Measurements from ENCODE around the gene TMEM89. TPM values are rescaled to one million over a fixed set of nuclear protein-coding genes. Genes with fewer than 3 reads are reported as not detected.

Gene TMEM89
- polyA plus RNA-seq, 4 donors: not detected

GRCh38 chr3:48593337-48593736 lies 28.2 kb downstream of the TMEM89 start:
- no peak for DNase-seq (ENCODE audit: low read depth in 4 of 4, low spot score in 3 of 4)

- no peak for DNase-seq (ENCODE audit: low read depth in 4 of 4, low spot score in 3 of 4)
These were observed 29.0 kb downstream of the TMEM89 start for GRCh38 chr3:48592519-48593087.

GRCh38 chr3:48591886-48592518 lies 29.6 kb downstream of the TMEM89 start:
- DNase-seq (ENCODE audit: low read depth in 4 of 4, low spot score in 3 of 4): no peak

- DNase-seq (ENCODE audit: low read depth in 4 of 4, low spot score in 3 of 4): no peak
These were observed 30.1 kb downstream of the TMEM89 start for GRCh38 chr3:48591436-48591835.

GRCh38 chr3:48588230-48588629 lies 33.3 kb downstream of the TMEM89 start:
- DNase-seq (ENCODE audit: low read depth in 4 of 4, low spot score in 3 of 4): no peak

- no peak for DNase-seq (ENCODE audit: low read depth in 4 of 4, low spot score in 3 of 4)
These were observed 33.9 kb downstream of the TMEM89 start for GRCh38 chr3:48587686-48588085.

- DNase-seq (ENCODE audit: low read depth in 4 of 4, low spot score in 3 of 4): no peak
These were observed 36.2 kb downstream of the TMEM89 start for GRCh38 chr3:48585411-48585810.

GRCh38 chr3:48584836-48585235 lies 36.7 kb downstream of the TMEM89 start:
- DNase-seq (ENCODE audit: low read depth in 4 of 4, low spot score in 3 of 4): no peak

GRCh38 chr3:48581621-48582481 lies 39.7 kb downstream of the TMEM89 start:
- DNase-seq (ENCODE audit: low read depth in 4 of 4, low spot score in 3 of 4): no peak

- DNase-seq (ENCODE audit: low read depth in 4 of 4, low spot score in 3 of 4): no peak
These were observed 44.9 kb downstream of the TMEM89 start for GRCh38 chr3:48576647-48577046.

- DNase-seq (ENCODE audit: low read depth in 4 of 4, low spot score in 3 of 4): no peak
These were observed 46.2 kb downstream of the TMEM89 start for GRCh38 chr3:48575366-48575765.

GRCh38 chr3:48573973-48574585 lies 47.5 kb downstream of the TMEM89 start:
- DNase-seq (ENCODE audit: low read depth in 4 of 4, low spot score in 3 of 4): no peak

GRCh38 chr3:48572517-48572916 lies 49.1 kb downstream of the TMEM89 start:
- no peak for DNase-seq (ENCODE audit: low read depth in 4 of 4, low spot score in 3 of 4)

- DNase-seq (ENCODE audit: low read depth in 4 of 4, low spot score in 3 of 4): no peak
These were observed 49.6 kb downstream of the TMEM89 start for GRCh38 chr3:48571938-48572337.

Other genes starting within 250 kb of the TMEM89 start
- gene FBXW12, start 249.6 kb downstream of the TMEM89 start, polyA plus RNA-seq (ENCODE audit: insufficient read length in 4 of 4): under 1 TPM; 0.08 to 0.84 (median 0.50) TPM
- 100 to 1,000 TPM in 3 of 4 donors, 10 to 100 TPM in 1; 60.5 to 226 (median 169) TPM for gene PLXNB1, start 191.7 kb downstream of the TMEM89 start, polyA plus RNA-seq (ENCODE audit: insufficient read length in 4 of 4)
- gene CCDC51, start 181.7 kb downstream of the TMEM89 start, polyA plus RNA-seq (ENCODE audit: insufficient read length in 4 of 4): 10 to 100 TPM; 15.5 to 28.3 (median 24.3) TPM
- 100 to 1,000 TPM; 228 to 350 (median 273) TPM for gene TMA7, start 181.5 kb downstream of the TMEM89 start, polyA plus RNA-seq (ENCODE audit: insufficient read length in 4 of 4)
- 10 to 100 TPM; 13.1 to 16.4 (median 13.5) TPM for gene ATRIP, start 175.0 kb downstream of the TMEM89 start, polyA plus RNA-seq (ENCODE audit: insufficient read length in 4 of 4)
- gene SHISA5, start 117.6 kb downstream of the TMEM89 start, polyA plus RNA-seq (ENCODE audit: insufficient read length in 4 of 4): 100 to 1,000 TPM; 106 to 114 (median 109) TPM
- 1 to 10 TPM; 2.9 to 6.5 (median 5.5) TPM for gene PFKFB4, start 65.0 kb downstream of the TMEM89 start, polyA plus RNA-seq (ENCODE audit: insufficient read length in 4 of 4)
- under 1 TPM; 0.22 to 0.64 (median 0.52) TPM for gene UCN2, start 58.0 kb downstream of the TMEM89 start, polyA plus RNA-seq (ENCODE audit: insufficient read length in 4 of 4)
- gene COL7A1, start 26.4 kb downstream of the TMEM89 start, polyA plus RNA-seq (ENCODE audit: insufficient read length in 4 of 4): 10 to 100 TPM; 13.3 to 28.7 (median 14.2) TPM
- gene UQCRC1, start 12.1 kb downstream of the TMEM89 start, polyA plus RNA-seq (ENCODE audit: insufficient read length in 4 of 4): 100 to 1,000 TPM; 124 to 300 (median 248) TPM
- 10 to 100 TPM; 10.7 to 33.1 (median 23.9) TPM for gene SLC26A6, start 13.7 kb upstream of the TMEM89 start, polyA plus RNA-seq (ENCODE audit: insufficient read length in 4 of 4)
- gene CELSR3, start 41.1 kb upstream of the TMEM89 start, polyA plus RNA-seq (ENCODE audit: insufficient read length in 4 of 4): 1 to 10 TPM in 3 of 4 donors, under 1 TPM in 1; 0.67 to 1.3 (median 1.2) TPM
- 10 to 100 TPM; 12.0 to 23.1 (median 17.5) TPM for gene NCKIPSD, start 64.1 kb upstream of the TMEM89 start, polyA plus RNA-seq (ENCODE audit: insufficient read length in 4 of 4)
- gene IP6K2, start 95.5 kb upstream of the TMEM89 start, polyA plus RNA-seq (ENCODE audit: insufficient read length in 4 of 4): 100 to 1,000 TPM; 159 to 304 (median 204) TPM
- 10 to 100 TPM; 31.6 to 50.0 (median 40.4) TPM for gene PRKAR2A, start 226.1 kb upstream of the TMEM89 start, polyA plus RNA-seq (ENCODE audit: insufficient read length in 4 of 4)